Stomach (tissue), 19 donors: Measurements from ENCODE around the gene PLCL2. TPM values are rescaled to one million over a fixed set of nuclear protein-coding genes. Genes with fewer than 3 reads are reported as not detected.

ENCODE experiments used
- DNase-seq, 2 donors: peaks; one replicate each; pipeline versions ENCODE4 v3.0.0 to v3.0.0-alpha.2; 2013 to 2019
- H3K27ac ChIP-seq, 5 donors: fragments of 200-600 bp in 4 of 5; sonication (generic) in 4 of 5; one replicate each; pipeline ENCODE4 v1.5.1; 2013 to 2019; ENCODE audit warnings: mild to moderate bottlenecking in 1 of 5, moderate library complexity in 1 of 5
- H3K27me3 ChIP-seq, 3 donors: fragments of 200-600 bp; sonication (generic); one replicate each; pipeline ENCODE4 v1.5.1; 2017 to 2019; ENCODE audit warnings: mixed run types in 1 of 3
- H3K36me3 ChIP-seq, 4 donors: fragments of 200-600 bp; sonication (generic); 1 replicate in 3 of 4; 2 replicates in 1 of 4; pipeline ENCODE4 v1.5.1; 2016 to 2019
- H3K4me1 ChIP-seq, 4 donors: fragments of 200-600 bp; sonication (generic); one replicate each; pipeline ENCODE4 v1.5.1; 2016 to 2019
- H3K4me3 ChIP-seq, 4 donors: fragments of 200-600 bp; sonication (generic) in 3 of 4; one replicate each; pipeline ENCODE4 v1.5.1; 2016 to 2019; ENCODE audit warnings: mild to moderate bottlenecking in 1 of 4
- H3K9me3 ChIP-seq, 4 donors: fragments of 200-600 bp; sonication (generic); one replicate each; pipeline ENCODE4 v1.5.1; 2016 to 2019
- EP300 ChIP-seq: sonication (generic); formaldehyde crosslinking; IDR thresholded peaks from one replicate; pipeline ENCODE4 v1.6.1; 2017; ENCODE audit warnings: antibody characterized with exemption
- POLR2A ChIP-seq, 4 donors: fragments of 450-650 bp; IDR thresholded peaks; one replicate each; pipeline ENCODE4 v1.6.1; 2016; ENCODE audit warnings: antibody characterized with exemption in 4 of 4, control low read depth in 2 of 4, mild to moderate bottlenecking in 1 of 4, moderate library complexity in 1 of 4
- POLR2AphosphoS5 ChIP-seq, 3 donors: sonication (generic); formaldehyde crosslinking; IDR thresholded peaks; one replicate each; pipeline ENCODE4 v1.6.1; 2016; ENCODE audit warnings: antibody characterized with exemption in 3 of 3
- WGBS, 5 donors: extraction: QIAGEN DNeasy Blood & Tissue Kit in 3 of 5; methylation state at CpG; one replicate each; pipeline versions ENCODE4 v1.1.5 to v1.1.7; 2013 to 2018; 5-methylcytosine and 5-hydroxymethylcytosine counted together
- intact Hi-C: fragments of 100-400 bp; cut with DNase I; formaldehyde crosslinking; loops from one replicate; pipeline ENCODE4 v1.15.1; 2023; ENCODE audit warnings: low total_unique reads
- long read RNA-seq, 10 donors: transcript quantifications; one replicate each; lab custom pipeline, GENCODE V29; 2026
- polyA plus RNA-seq, 3 donors: library from polyadenylated mRNA; stranded (reverse); fragments of 200-250 nt; gene quantifications; one replicate each; pipeline ENCODE4 v1.2.3, GENCODE V29; 2013
- total RNA-seq, 5 donors: library from RNA; depleted of rRNA; stranded (reverse); fragments of >200 nt; gene quantifications; one replicate each; pipeline versions ENCODE4 v1.1.0 to v1.2.3, GENCODE V29; 2014 to 2016
- TF ChIP-seq, protein P1 (sequence below), 7 experiments: fragments of 450-650 bp in 4 of 7; fragments of 200-600 bp in 3 of 7; sonication (generic) in 3 of 7; IDR thresholded peaks; one replicate each; pipeline ENCODE4 v1.5.1; 2016 to 2019; ENCODE audit warnings: antibody characterized with exemption in 7 of 7, control low read depth in 2 of 7, mild to moderate bottlenecking in 1 of 7
- donor health status: healthy with polysubstance abuse.
- donor health status: Bipolar disorder and iron deficiency.
- donor health status: healthy.

Gene PLCL2
- total RNA-seq, result 10 to 100 TPM in 3 of 5 donors, 1 to 10 TPM in 2; 2.9 to 34.9 (median 14.3) TPM
- polyA plus RNA-seq, result 1 to 10 TPM; 1.0 to 5.8 (median 5.5) TPM
- long read RNA-seq, donor 1, result 0 reads
- long read RNA-seq, donor 2, full-length matches to known transcripts, result 2 of 2 reads
- long read RNA-seq, donor 2, partial matches to known transcripts, result 0 of 2 reads
- long read RNA-seq, donor 2, other reads (novel, unspliced or antisense), result 0 of 2 reads
- long read RNA-seq, donor 3, full-length matches to known transcripts, result 1 of 1 reads
- long read RNA-seq, donor 3, partial matches to known transcripts, result 0 of 1 reads
- long read RNA-seq, donor 3, other reads (novel, unspliced or antisense), result 0 of 1 reads
- long read RNA-seq, donor 4, result 0 reads
- long read RNA-seq, donor 5, full-length matches to known transcripts, result 1 of 1 reads
- long read RNA-seq, donor 5, partial matches to known transcripts, result 0 of 1 reads
- long read RNA-seq, donor 5, other reads (novel, unspliced or antisense), result 0 of 1 reads
- long read RNA-seq, donor 6, result 0 reads
- long read RNA-seq, donor 7, full-length matches to known transcripts, result 1 of 10 reads
- long read RNA-seq, donor 7, partial matches to known transcripts, result 9 of 10 reads
- long read RNA-seq, donor 7, other reads (novel, unspliced or antisense), result 0 of 10 reads
- long read RNA-seq, donor 8, partial matches to known transcripts, result 5 of 5 reads
- long read RNA-seq, donor 8, other reads (novel, unspliced or antisense), result 0 of 5 reads
- long read RNA-seq, donor 9, result 0 reads
- long read RNA-seq, donor 10, full-length matches to known transcripts, result 1 of 1 reads
- long read RNA-seq, donor 10, partial matches to known transcripts, result 0 of 1 reads
- long read RNA-seq, donor 10, other reads (novel, unspliced or antisense), result 0 of 1 reads

DNA sequence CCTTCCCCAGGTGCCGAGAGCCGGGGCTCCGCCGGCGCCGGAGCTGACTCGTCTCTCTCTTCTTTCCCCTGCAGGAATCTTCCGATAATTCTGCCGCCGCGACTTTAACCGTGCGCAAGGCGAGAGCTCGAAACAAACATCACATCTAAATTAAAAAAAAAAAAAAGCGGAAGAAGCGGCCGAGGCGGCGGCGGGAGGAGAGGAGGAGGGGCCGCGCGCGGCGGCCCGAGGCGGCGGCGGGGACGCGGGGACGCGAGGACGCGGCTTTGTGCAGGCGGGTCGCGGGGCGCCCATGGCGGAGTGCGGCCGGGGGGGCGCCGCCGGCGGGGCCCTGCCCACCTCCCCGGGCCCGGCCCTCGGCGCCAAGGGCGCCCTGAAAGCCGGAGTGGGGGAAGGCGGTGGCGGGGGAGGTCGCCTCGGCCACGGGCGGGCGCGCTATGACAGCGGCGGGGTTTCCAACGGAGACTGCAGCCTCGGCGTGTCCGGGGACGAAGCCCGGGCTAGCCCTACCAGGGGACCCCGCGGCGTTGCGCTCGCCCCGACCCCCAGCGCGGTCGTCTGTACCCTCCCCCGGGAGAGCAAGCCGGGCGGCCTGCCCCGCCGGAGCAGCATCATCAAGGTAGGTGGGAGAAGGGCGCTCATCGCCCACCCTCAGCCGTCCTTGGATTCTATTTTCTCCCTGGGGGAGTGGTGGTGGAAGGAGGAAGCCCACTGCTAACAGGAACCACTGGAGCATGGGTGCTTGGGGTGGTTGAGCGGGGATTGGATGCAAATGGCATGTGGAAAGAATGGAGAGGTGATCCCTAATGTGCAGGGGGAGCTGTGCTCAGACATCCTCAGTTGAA is at the start of gene PLCL2:
Gene PLCL2, plus strand, starts transcription at position 208 of the 845 bp plus-strand sequence. Its CDS starts 85 bp downstream, at position 293.
- DNase-seq, result peak; percentile 50 to 78
- Histone ChIP-seq H3K4me3 (peak within 1 kb of the TSS; percentile 67 to 90 (median 80)), H3K27me3 (no peaks in the 10 kb centered on the region), H3K9me3 (no peaks in the 10 kb centered on the region), H3K27ac (peak within 1 kb of the TSS; percentile 76 to 94 (median 92)), H3K4me1 (peaks cover 10 to 58% (median 36%) of the 10 kb centered on the region in 4 donors), H3K36me3 (no peaks in the 10 kb centered on the region)
- intact Hi-C loops, result loop anchor here (10.0 kb wide), 1 partner anchor 150 kb away; no protein-coding TSS in a partner anchor
- WGBS, 5 donors, result 0 to 1% (median 1%) methylated on average over 61 to 85 of the region's 87 CpGs
- TF ChIP-seq POLR2AphosphoS5 (IDR thresholded peaks at IDR 0.05), result no peak
- TF ChIP-seq, protein P1, sequence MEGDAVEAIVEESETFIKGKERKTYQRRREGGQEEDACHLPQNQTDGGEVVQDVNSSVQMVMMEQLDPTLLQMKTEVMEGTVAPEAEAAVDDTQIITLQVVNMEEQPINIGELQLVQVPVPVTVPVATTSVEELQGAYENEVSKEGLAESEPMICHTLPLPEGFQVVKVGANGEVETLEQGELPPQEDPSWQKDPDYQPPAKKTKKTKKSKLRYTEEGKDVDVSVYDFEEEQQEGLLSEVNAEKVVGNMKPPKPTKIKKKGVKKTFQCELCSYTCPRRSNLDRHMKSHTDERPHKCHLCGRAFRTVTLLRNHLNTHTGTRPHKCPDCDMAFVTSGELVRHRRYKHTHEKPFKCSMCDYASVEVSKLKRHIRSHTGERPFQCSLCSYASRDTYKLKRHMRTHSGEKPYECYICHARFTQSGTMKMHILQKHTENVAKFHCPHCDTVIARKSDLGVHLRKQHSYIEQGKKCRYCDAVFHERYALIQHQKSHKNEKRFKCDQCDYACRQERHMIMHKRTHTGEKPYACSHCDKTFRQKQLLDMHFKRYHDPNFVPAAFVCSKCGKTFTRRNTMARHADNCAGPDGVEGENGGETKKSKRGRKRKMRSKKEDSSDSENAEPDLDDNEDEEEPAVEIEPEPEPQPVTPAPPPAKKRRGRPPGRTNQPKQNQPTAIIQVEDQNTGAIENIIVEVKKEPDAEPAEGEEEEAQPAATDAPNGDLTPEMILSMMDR (IDR thresholded peaks at IDR 0.05), result no peak
- no peak for TF ChIP-seq EP300
- TF ChIP-seq POLR2A (IDR thresholded peaks at IDR 0.05), result no peak

DNA sequence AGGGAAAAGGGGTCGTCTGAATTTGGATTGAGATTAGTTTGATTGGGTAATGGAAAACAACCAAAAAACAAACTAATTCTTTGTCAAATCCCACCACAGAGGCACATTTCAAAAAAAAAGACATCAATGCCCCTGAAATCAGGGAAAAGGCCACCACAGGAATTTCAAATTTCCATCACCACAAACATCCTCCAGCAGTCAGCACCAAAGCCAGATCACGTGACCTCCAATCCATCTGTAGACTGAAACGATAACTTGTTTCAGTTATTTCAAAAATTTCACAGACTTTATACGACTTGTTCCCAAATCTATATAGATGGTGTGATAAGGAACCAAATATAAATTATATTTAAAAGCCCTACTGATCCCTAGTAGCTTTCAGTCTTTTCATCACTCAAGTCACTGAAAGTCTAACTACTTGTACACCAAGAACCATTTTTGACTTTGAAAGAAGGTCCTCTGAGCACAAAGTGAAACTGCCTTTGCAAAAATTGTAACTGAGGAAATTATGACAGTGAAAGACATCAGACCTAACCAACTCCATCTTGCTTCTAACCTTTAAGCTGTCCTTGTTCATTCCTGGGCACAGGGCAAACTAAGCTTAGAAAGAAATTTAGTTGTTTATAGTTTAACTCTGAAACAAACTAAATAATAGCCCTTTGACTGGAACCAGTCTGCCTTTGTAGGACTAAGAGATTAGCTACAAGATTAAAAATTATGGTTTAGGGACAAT is 48.1 kb upstream of the PLCL2 start:
- Histone ChIP-seq H3K27me3 (no peaks in the 10 kb centered on the region), H3K4me1 (peaks cover 0 to 23% (median 11%) of the 10 kb centered on the region in 4 donors), H3K4me3 (no peak overlapping the region), H3K27ac (no peak overlapping the region), H3K9me3 (no peaks in the 10 kb centered on the region), H3K36me3 (no peaks in the 10 kb centered on the region)
- WGBS, 5 donors, result 62 to 75% (median 72%) methylated on average over 4 of the region's 4 CpGs
- intact Hi-C loops, result no loop called here
- TF ChIP-seq POLR2A (IDR thresholded peaks at IDR 0.05), result no peak
- TF ChIP-seq, protein P1 (IDR thresholded peaks at IDR 0.05), result no peak
- no peak for TF ChIP-seq EP300
- TF ChIP-seq POLR2AphosphoS5 (IDR thresholded peaks at IDR 0.05), result no peak
- DNase-seq, result no peak

DNA sequence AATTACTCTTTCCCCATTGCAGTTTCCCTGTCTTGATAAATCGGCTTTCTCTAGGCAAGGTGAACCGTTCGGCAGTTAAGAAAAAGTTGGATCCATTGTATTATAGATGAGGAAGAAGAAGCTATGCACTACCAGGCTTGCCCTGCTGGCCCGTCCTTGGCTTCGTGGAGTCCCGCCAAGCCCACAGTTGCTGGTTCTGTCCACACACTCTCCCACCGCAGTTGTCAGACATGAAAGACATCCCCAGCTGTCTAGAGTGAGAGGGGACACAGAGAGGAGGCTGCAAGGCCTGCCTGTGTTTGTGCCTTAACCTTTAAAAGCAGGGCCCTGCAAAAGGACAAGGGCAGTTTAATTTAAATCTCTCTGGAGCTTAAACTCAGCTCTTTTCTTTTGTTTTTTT is 47.2 kb upstream of the PLCL2 start:
- TF ChIP-seq POLR2AphosphoS5 (IDR thresholded peaks at IDR 0.05) (no peak), EP300 (no peak), POLR2A (IDR thresholded peaks at IDR 0.05) (no peak)
- TF ChIP-seq, protein P1 (IDR thresholded peaks at IDR 0.05), result no peak
- peaks cover 6 to 32% (median 21%) of the 10 kb centered on the region in 4 donors for H3K4me1 ChIP-seq
- no peaks in the 10 kb centered on the region for H3K9me3 ChIP-seq
- DNase-seq, result no peak
- no peaks in the 10 kb centered on the region for H3K36me3 ChIP-seq
- H3K27ac ChIP-seq, result no peak overlapping the region
- H3K4me3 ChIP-seq, result no peak overlapping the region
- intact Hi-C loops, result no loop called here
- 83 to 87% (median 87%) methylated on average over 7 of the region's 7 CpGs for WGBS, 5 donors
- H3K27me3 ChIP-seq, result no peaks in the 10 kb centered on the region
